D721Med (cell line): ENCODE data around the gene INKA1.

Experiments
- DNase-seq: peaks from one replicate; pipeline ENCODE4 v3.0.0; 2011; ENCODE audit warnings: low spot score; ENCODE audit not compliant: insufficient read length
- FAIRE-seq: peaks from 2 replicates; lab custom pipeline; 2011; peaks lifted over from hg19 to GRCh38; lab: Jason Lieb, UNC
- CTCF ChIP-seq: IDR thresholded peaks from 2 replicates; pipeline ENCODE4 v1.5.1; 2012; ENCODE audit warnings: mild to moderate bottlenecking, control low read depth; ENCODE audit not compliant: insufficient read depth; ENCODE audit errors: missing control alignments

The INKA1 gene

GRCh38 chr3:49794926-49795905, 7.8 kb upstream of the INKA1 start:
- FAIRE-seq (no peak), DNase-seq (peak; percentile 11)
- no peak for TF ChIP-seq CTCF

GRCh38 chr3:49799105-49799504, 4.0 kb upstream of the INKA1 start:
- no peak for FAIRE-seq

GRCh38 chr3:49799761-49800160, 3.3 kb upstream of the INKA1 start, which contains the start of gene CDHR4:
CDHR4 (minus strand) TSS chr3:49799873; CDS start chr3:49799812, 61 bp downstream.
- TF ChIP-seq CTCF: no peak
- FAIRE-seq (no peak), DNase-seq (no peak)

More at GRCh38 chr3:49799105-49799504, 4.0 kb upstream of the INKA1 start:
- no peak for DNase-seq
- TF ChIP-seq CTCF: no peak

- no peak for FAIRE-seq
Measured at GRCh38 chr3:49801160-49801559, 1.9 kb upstream of the INKA1 start.

GRCh38 chr3:49803465-49804140, 542 bp downstream of the INKA1 start:
- FAIRE-seq: no peak
- TF ChIP-seq CTCF: no peak
- DNase-seq: no peak

More at GRCh38 chr3:49801160-49801559, 1.9 kb upstream of the INKA1 start:
- TF ChIP-seq CTCF: no peak
- no peak for DNase-seq

- DNase-seq (no peak), FAIRE-seq (no peak)
- no peak for TF ChIP-seq CTCF
Measured at GRCh38 chr3:49804141-49805041, 1.3 kb downstream of the INKA1 start.
